GM18861 (cell line): ENCODE data around the gene TTLL5.

ENCODE experiments used
- ATAC-seq: cut with Tn5 transposase; IDR thresholded peaks from one replicate; pipeline ENCODE4 v1.9.1; 2021; ENCODE audit not compliant: unreplicated experiment

TTLL5 gene

GRCh38 chr14:75939200-75939599, 278.2 kb downstream of the TTLL5 start:
- no peak for ATAC-seq

DNA sequence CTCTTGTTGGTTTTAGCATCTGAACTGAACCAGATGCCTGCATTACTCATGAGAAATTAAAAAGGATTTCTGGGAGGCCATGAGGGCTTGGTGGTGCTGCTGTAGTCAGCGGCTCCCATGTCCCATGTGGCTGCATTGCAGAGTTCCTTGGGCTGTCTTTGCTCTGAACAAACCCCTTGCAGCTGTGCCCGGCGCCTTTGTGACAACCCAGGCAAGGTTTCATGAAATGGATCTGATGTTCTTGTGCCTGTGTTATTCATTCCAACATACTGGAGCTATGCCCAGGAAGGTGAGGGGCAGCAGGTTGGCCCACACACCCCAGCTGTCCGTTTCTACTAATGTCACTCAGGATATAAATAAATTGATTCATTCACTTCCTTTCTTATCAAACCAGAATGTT, 280.0 kb downstream of the TTLL5 start:
- no peak for ATAC-seq

GRCh38 chr14:75944607-75945241, 283.7 kb downstream of the TTLL5 start:
- no peak for ATAC-seq

- ATAC-seq, result no peak
Observed at GRCh38 chr14:75946785-75947184, 285.7 kb downstream of the TTLL5 start.

GRCh38 chr14:75952489-75952888, 291.4 kb downstream of the TTLL5 start:
- no peak for ATAC-seq

DNA sequence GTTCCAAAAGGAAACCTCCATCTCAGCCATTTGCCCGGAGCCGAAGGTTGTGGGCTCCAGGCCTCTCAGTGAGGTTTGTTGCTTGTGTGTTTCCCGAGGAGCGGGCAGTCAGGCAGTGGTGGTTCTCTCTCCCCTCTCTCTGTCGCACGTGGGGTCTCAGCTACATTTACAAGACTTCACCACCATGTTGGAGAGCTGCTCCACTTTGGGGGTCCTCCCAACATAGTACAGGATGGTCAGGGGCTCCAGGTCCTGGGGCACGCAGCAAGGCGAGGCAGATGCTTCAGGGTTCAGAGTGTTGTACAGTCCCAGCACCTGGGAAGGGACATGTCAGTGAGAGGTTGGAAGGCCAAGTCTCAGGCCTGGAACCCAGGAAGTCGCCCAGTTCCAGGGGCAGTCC, 298.0 kb downstream of the TTLL5 start:
- no peak for ATAC-seq

DNA sequence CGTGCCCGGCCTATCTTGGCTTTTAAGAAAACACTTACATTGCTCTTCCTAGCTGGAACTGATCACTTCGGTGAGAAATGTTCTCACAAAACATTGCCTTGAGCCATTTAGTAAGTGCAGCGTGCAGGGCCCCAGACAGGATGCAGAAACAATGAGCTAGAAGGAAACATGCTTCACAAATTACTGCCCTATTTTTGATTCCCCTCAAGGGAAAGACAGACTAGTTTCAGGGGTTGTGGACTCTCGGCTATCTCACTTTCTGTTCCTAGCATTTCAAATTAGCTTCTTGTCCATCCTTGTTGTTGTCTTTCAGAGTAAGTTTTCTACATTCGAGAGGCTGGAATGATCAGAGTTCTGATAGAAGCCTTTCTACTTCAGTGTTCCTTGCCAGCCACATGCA, 299.2 kb downstream of the TTLL5 start:
- no peak for ATAC-seq

DNA sequence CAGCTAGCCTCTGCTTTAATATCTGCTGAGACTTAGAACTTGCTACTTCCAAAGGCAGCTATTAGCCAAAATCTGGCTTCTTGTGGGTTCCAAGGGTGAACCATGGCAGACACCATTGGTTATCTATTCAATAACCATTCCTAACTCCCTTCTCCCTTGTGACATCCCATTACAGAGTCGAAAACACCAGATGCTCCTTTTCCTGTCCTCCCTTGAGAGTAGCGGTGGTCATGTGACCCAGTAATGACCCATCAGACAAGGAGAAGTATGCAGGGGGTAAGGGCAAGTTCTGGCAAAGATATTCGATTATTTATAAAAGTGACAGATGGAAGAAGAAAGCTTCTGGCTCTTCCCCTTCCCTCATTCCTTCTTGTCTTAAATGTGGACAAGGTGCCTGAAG, 300.6 kb downstream of the TTLL5 start:
- ATAC-seq, result no peak

DNA sequence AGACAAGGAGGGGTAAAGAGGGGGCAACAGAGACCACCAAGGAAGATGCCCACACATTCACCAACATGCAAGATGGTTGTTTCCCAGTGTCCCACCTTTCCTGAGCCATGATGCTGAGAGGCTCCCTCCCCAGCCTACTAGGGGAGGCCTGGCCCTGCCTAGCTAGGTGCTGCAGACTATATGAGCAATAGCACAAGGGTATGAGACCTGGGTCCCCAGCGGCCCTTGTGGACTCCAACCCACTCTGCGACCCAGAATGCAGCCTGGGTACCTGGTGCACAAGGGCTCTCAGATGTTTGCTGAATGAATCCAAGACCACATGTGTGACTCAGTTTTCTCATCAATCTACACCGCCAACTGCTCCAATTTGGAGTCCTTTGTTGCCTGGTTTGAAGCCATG, 306.8 kb downstream of the TTLL5 start:
- ATAC-seq, result no peak

DNA sequence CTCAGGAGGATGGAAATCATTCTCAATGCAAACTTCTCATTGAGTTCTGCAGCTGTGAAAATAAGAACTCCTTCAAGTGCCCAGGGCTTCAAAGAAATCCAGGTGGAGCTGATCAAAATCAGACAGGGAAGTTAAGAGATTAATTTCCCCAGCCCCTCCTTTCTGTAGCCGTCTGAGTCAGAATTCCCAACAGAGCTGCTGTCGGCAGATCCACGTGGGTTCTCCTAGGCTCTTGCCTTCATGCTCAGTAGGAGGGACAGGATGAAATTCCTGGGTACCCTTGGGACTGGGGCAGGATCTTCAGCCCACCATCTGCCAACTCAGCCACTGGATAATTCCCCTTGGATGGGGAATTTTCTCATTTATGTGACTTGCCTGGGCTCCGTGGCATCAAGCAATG, 307.4 kb downstream of the TTLL5 start:
- no peak for ATAC-seq

- no peak for ATAC-seq
Observed at GRCh38 chr14:75969126-75969525, 308.1 kb downstream of the TTLL5 start.

DNA sequence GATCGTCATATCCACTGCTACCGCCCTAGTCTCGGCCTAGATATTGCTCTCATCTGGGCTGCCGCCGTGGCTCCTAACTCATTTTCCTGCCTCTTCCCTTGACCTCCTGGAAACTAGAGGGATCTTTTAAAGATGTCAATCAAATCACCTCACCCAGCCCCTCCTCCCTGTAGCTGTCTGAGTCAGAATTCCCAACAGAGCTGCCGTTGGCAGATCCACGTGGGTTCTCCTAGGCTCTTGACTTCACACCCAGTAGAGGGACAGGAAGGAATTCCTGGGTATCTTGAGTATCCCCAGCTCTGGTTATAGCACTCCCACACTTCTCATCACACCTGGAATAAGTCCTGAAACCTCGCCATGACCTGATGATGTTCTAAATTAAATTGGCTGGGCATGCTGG, 308.8 kb downstream of the TTLL5 start:
- no peak for ATAC-seq

DNA sequence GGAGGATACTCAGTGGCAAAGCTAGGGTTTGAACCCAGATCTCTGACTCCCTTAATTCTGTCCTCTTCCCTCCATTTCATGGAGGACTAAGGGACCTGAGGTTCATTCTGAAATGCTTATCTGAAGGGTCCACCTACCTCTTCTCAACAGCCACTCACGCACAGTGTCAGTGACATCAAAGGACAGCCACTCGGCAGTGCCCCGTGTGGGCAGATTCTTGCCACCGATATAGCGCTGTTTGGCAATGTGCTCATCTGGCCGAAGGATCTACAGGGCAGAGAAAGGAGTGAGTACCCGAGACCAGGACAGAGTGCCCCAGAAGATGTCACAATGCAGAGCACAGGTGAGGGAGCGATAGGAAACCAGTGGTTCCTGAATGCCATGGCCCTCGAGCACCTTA, 309.9 kb downstream of the TTLL5 start:
- ATAC-seq, result no peak

- no peak for ATAC-seq
Observed at GRCh38 chr14:75971509-75971908, 310.5 kb downstream of the TTLL5 start.

DNA sequence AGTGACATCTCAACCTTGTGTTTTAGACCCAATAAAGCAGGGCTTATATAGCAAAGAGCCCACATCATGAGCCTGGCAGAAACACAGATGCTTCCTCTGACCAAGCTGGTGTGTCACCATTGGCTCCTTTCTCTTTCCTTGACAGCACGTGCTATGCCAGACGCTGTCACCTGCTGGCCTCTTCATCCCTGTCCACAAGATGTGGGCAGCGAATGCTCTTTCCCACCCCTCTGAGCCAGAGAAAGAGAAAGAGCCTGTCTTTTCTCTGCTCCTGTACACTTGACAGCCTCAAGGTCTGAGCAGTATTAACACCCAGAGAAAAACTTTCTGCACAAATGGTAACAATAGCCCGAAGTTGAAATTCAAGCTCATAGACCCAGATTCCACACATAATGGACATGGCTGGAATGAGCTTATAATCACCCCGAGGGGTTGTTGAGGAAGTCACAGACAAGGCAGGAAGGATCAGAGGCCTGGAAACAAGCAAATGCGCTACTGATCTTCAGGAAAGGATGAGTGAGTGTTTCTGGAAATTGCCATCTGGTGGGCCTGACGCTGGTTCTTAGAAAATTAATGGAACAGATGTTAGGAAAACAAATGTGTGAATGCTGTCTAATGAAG, 311.9 kb downstream of the TTLL5 start:
- no peak for ATAC-seq

DNA sequence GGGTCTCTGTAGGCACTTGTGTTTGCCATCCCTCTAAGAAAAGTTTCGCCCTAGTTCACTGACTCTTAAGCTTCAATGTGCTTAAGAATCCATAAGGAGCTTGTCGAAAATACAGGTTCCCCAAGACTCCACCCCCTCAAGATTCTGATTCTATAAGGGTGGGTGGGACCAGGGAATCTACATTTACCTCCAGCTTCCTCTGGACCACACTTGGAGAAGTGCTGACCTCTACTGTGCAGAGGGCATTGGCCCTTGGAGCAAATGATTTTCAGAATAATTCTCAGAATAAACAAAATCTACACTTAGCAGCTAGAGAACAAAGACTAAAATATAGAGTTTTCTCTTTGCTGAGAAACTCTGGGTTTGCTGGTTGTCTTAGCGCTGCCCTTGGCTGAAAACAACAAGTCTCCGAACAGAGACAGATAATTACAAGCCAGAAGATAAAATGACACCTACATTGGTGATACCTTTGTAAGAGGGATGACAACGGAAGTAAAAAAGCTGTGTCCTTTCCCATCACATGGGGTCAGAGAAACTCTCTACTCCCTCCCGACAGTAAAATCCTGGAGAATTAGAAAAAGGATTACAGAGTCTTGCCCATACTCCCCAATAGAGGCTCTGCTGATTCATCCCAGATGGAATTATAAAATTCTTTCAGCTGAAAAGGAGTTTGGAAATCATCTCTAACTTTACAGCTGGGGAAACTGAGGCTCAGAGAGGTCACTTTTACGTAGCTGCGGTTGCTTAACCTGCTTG, 316.0 kb downstream of the TTLL5 start:
- no peak for ATAC-seq

DNA sequence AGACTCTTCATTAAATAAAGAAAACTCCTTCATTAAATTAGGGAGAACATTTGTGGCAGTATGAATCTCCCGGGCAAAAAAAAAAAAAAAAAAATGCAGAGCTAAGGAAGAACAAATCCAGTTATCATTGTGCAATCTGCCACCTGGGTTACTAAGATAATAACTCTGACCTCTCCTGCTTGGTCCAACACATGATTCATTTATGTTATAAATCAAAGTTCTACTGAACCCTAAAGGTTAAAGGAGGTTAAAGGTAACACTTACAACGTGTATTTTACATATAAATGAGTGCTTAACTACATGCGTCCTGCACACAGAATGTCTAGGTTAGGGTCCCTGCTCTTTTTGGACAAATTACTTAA, 316.5 kb downstream of the TTLL5 start:
- no peak for ATAC-seq

GRCh38 chr14:75978249-75978731, 317.2 kb downstream of the TTLL5 start:
- no peak for ATAC-seq

DNA sequence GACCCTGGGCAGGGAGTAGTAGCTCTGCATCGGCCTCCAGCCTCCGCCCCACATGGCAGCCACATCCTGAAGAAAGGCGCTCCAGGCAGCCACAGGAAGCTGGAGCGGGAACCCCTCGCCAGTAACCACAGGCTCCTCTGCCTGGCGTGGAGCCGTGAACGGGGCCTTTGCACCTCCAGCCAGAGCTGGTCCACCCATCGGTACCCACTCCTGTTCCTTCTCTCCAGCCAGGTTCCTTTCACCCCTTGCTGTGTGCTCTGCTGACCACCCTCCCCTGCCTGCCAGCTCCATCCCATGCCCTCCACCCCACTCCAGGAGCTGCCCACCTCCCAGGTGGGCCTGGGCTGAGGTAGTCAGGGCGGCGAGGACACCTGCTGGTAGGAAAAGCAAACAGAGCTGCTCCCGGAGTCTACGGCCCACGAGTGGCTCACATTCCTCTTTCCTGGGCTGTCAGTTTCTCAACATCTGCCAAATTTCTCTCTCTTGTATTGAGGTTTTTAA, 318.1 kb downstream of the TTLL5 start:
- ATAC-seq, result no peak

- ATAC-seq, result no peak
Observed at GRCh38 chr14:75979648-75980565, 318.9 kb downstream of the TTLL5 start.

- ATAC-seq, result no peak
Observed at GRCh38 chr14:75980856-75981255, 319.8 kb downstream of the TTLL5 start.
